ENCODE results near the gene HOXB13.

Gene HOXB13

DNA sequence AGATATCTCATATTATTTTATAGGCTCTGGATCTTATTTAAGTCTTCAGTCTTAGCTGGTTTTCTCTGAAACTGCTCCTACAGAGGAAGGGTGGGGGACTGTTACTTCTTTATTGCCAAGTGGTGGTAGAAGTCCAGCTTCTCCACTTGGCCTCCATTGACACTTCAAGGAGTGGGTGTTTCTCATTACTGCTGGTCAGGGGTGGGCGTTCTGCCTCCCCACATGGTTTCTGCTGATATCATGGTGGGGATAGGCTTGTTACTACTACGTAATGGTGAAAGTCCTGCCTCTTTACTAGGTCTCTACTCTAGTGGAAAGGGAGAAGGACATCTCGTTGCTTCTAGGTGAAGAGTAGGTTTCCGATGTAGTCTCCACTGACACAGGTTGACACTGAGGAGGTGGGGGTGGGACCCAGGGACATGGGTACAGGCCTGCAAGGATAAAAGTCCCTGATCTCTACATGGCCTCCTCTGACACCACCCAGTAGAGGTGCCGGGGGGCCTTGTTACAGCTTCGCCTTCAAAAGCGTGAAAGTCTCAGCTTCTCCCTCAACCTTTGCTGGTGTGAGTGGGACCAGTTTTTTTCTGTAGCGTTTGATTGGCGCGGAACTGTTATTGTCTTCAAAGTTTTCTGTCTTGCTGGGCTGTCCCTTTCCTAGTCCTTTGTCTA lies 26.6 kb downstream of the HOXB13 start:
- no peak for DNase-seq

DNA sequence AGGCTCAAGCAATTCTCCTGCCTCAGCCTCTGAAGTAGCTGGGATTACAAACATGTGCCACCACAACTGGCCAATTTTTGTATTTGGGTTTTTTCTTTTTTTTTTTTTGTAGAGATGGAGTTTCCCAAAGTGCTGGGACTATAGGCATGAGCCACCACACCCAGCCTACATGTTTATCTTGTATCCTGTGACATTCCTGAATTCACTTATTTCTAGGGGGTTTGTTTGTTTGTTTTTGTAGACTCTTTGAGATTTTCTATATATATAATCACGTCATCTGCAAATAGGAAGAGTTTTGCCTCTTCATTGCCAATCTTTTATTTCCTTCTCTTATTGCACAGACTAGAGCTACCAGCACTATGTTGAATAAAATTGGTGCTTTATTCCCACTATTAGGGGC lies 35.4 kb downstream of the HOXB13 start:
- no peak for DNase-seq

DNA sequence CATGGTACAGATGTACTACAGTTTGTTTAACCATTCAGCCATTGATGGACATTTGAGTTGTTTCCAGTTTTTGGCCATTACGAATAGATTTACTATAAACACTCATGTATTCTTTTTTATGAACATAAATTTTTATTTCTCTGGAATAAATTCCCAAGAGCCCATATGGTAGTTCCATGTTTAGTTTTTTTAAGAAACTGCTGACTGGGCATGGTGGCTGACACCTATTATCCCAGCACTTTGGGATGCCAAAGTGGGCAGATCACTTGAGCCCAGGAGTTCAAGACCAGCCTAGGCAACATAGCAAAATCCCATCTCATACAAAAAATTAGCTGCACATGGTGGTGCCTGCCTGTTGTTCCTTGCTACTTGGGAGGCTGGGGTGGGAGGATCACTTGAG lies 36.5 kb downstream of the HOXB13 start:
- no peak for DNase-seq

DNA sequence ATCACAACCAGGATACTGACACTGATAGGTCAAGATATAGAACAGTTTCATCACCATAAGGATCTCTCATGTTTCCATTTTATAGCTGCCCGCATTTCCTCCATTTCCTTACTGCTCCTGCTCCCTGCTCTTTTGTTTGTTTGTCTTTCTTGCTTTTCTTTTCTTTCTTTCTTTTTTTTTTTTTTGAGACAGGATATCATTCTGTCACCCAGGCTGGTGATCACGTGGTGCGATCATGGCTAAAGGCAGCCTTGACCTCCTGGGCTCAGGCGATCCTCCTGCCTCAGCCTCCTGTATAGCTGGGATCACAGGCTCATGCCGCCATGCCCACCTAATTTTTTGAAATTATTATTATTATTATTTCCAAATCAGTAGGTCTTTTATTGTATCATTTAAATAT lies 37.9 kb downstream of the HOXB13 start:
- no peak for DNase-seq

DNA sequence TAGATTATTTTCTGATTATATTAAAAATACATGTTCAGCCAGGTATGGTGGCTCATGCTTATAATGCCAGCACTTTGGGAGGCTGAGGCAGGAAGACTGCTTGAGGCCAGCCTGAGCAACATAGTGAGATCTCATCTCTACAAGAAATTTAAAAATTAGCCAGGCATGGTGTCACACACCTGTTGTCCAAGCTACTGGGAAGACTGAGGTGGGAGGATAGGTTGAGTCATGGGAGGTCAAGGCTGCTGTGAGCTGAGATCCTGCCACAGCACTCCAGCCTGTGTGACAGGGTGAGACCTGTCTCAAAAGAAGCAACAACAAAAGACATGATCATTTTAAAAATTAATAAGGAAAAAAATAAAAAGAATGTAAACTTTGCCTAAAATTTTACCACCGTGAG lies 46.9 kb downstream of the HOXB13 start:
- DNase-seq = no peak

DNA sequence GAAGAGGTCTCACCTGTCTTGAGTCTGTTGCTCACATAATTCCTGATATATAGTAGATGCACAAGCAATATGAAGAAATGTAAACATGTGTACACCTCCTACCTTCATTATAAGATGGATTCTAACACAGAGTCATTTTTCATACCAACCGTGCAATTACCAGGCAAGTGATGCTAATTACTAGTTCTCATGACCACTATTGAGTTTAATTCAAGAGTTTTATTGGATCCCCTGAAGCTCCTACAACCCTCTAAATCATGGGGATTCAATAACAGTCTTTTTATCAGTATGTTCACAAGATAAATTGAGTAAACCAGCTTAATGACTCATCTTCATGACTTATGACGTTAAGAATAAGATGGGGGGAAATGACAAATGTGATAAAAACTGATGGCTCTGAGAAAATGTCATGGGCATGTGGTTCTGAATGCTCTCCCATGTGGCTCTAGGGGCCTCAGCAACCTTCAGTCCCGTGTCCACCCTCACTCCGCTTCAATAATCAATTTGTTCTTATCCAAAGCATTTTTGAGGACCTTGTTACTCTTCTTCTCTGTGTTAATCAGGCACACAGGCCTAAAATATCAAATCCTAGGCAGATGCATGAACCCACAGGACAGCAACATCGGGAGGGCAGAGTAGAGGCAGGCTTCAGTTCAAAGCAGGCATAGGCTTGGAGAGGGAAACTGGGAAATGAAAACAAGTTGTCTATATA lies 49.0 kb downstream of the HOXB13 start:
- DNase-seq = peak; percentile 13

DNA sequence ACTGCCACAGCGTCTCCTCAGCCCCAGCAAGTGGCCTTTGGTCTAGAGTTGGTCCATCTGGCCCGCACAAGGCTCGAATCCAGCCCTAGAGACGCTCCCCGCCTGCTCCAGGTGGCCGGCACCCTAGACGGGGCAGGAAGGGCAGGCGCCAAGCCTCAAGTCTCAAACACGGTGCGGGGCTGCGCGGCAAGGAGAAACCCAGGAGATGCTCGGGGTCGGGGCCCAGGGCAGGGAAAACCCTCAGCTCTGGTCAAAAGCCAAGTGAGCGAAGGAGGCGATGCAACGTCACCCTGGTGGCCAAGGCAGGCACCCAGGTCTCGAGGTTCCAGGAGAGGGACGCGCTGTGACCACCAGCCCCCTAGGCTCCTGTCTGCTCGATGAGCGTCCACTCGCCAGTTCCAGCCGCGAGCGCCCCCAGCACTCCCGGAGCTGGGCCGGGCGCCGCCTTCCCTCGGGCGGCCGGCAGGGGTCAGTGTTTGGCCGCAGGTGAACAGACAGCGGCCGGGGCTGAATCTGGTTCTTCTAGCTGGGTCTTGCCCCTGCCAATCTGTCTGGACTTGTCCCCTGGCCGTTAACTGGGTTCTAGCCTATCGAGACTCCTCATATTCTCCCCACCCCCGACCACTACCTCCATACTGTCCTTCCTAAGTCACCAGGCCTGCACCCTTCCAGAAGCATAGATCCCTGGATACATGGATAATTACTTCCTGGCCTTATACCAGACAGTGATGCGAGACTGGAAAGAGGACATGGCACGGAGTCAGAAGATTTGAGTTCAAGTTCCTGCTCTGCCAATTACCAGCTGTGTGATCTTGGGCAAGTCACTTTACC lies 50.2 kb downstream of the HOXB13 start:
- peak; percentile 62 for DNase-seq

DNA sequence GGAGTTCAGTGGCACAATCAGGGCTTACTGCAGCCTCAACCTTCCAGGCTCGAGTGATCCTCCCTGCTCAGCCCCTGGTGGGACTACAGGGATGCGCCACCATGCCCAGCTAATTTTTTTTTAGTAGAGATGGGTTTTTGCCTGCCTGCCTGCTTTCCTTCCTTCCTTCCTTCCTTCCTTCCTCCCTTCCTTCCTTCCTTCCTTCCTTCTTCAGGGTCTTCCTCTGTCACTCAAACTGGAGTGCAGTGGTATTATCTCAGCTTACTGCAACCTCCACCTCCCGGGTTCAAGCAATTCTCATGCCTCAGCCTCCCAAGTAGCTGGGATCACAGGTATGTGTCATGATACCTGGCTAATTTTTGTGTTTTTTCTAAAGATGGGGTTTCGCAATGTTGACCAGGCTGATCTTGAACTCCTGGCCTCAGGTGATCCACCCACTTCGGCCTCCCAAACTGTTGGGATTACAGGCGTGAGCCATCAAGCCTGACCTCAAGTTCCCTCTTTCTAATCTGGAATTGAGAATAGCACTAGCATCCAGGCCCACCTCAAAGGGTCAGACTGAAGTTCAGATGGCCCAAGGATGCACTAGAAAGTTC lies 51.5 kb downstream of the HOXB13 start:
- no peak for DNase-seq
